IMR-90 (cell line): ENCODE results near the gene RGPD3. TPM values are rescaled to one million over a fixed set of nuclear protein-coding genes. Genes with fewer than 3 reads are reported as not detected.

Source experiments
- ATAC-seq: fragments of 200-7000 bp; cut with Tn5 transposase; 2 replicates; pipeline ENCODE4 v1.9.1; 2020; ENCODE audit warnings: low read depth, mild to moderate bottlenecking, moderate library complexity
- BruUV-seq: library from RNA; stranded (reverse); fragments of 400-500 nt; replicated peaks from 2 replicates; lab custom pipeline; 2021; lab: Mats Ljungman, UMichigan
- CTCF ChIA-PET: fragments of 300-600 bp; formaldehyde crosslinking; extraction: SDS; loops from one replicate; lab custom pipeline; 2021; ENCODE audit warnings: antibody characterized with exemption; lab: Yijun Ruan, JAX
- POLR2A ChIA-PET: fragments of 300-600 bp; sonication (Branson Sonifier 250); formaldehyde crosslinking; loops from one replicate; lab custom pipeline; 2022; ENCODE audit warnings: antibody characterized with exemption; ENCODE audit not compliant: unreplicated experiment; lab: Charles Lee
- DNase-seq: peaks from one replicate; pipeline ENCODE4 v3.0.0; 2013
- H2AFZ ChIP-seq: replicated peaks from 2 replicates; pipeline ENCODE3; 2013; ENCODE audit warnings: low read length, mild to moderate bottlenecking; ENCODE audit not compliant: poor library complexity
- H2AK5ac ChIP-seq: 2 replicates; pipeline ENCODE4 v1.6.1; 2013; ENCODE audit warnings: low read depth, low read length, inconsistent platforms
- H2AK9ac ChIP-seq: replicated peaks from 2 replicates; pipeline ENCODE3; 2013; ENCODE audit warnings: mild to moderate bottlenecking, low read depth, low read length, moderate library complexity; ENCODE audit not compliant: poor library complexity
- H2BK120ac ChIP-seq: 2 replicates; pipeline ENCODE4 v1.6.1; 2013; ENCODE audit warnings: low read depth, low read length, inconsistent platforms
- H2BK15ac ChIP-seq: 3 replicates; pipeline ENCODE4 v1.6.1; 2013; ENCODE audit warnings: low read depth, low read length, inconsistent platforms
- H2BK20ac ChIP-seq: 2 replicates; pipeline ENCODE4 v1.6.1; 2013; ENCODE audit warnings: low read depth, mild to moderate bottlenecking, inconsistent platforms, low read length, moderate library complexity
- H2BK5ac ChIP-seq: 2 replicates; pipeline ENCODE4 v1.6.1; 2013; ENCODE audit warnings: mild to moderate bottlenecking, low read depth, low read length, inconsistent platforms; ENCODE audit not compliant: poor library complexity, severe bottlenecking
- H3K14ac ChIP-seq: replicated peaks from 2 replicates; pipeline ENCODE4 v1.6.1; 2013; ENCODE audit warnings: low read depth, low read length, inconsistent platforms
- H3K18ac ChIP-seq: 2 replicates; pipeline ENCODE4 v1.6.1; 2013; ENCODE audit warnings: low read depth, low read length, control low read depth
- H3K23ac ChIP-seq: 2 replicates; pipeline ENCODE4 v1.6.1; 2013; ENCODE audit warnings: low read depth, low read length, inconsistent platforms
- H3K27ac ChIP-seq: 2 replicates; pipeline ENCODE4 v1.5.1; 2013; ENCODE audit warnings: mild to moderate bottlenecking, control low read depth, low read length; ENCODE audit not compliant: insufficient read depth
- H3K27me3 ChIP-seq: 2 replicates; pipeline ENCODE4 v1.6.1; 2013; ENCODE audit warnings: low read length; ENCODE audit not compliant: control insufficient read depth, insufficient read depth
- H3K36me3 ChIP-seq: 2 replicates; pipeline ENCODE4 v1.6.1; 2013; ENCODE audit warnings: low read length, mixed read lengths; ENCODE audit not compliant: control insufficient read depth, insufficient read depth
- H3K4ac ChIP-seq: 2 replicates; pipeline ENCODE4 v1.6.1; 2013; ENCODE audit warnings: low read depth, low read length, inconsistent platforms
- H3K4me1 ChIP-seq: 2 replicates; pipeline ENCODE4 v1.6.1; 2013; ENCODE audit warnings: low read length, mixed read lengths; ENCODE audit not compliant: control insufficient read depth, insufficient read depth
- H3K4me2 ChIP-seq: 2 replicates; pipeline ENCODE4 v1.6.1; 2013; ENCODE audit warnings: low read depth, mild to moderate bottlenecking, control low read depth, low read length, moderate library complexity
- H3K4me3 ChIP-seq: 2 replicates; pipeline ENCODE4 v1.5.1; 2013; ENCODE audit warnings: low read depth, mild to moderate bottlenecking, control low read depth, low read length, moderate library complexity; ENCODE audit not compliant: insufficient read depth
- H3K56ac ChIP-seq: 2 replicates; pipeline ENCODE4 v1.6.1; 2013; ENCODE audit warnings: low read length, inconsistent platforms; ENCODE audit not compliant: insufficient read depth; ENCODE audit errors: extremely low read depth
- H3K79me1 ChIP-seq, 2 experiments: 2 replicates each; pipeline ENCODE4 v1.6.1; 2013; ENCODE audit warnings: low read length in 2 of 2, inconsistent platforms in 1 of 2, low read depth in 1 of 2
- H3K9ac ChIP-seq: 2 replicates; pipeline ENCODE4 v1.6.1; 2013; ENCODE audit warnings: low read depth, low read length, control low read depth
- H3K9me1 ChIP-seq: 2 replicates; pipeline ENCODE4 v1.6.1; 2013; ENCODE audit warnings: low read length, inconsistent platforms; ENCODE audit not compliant: insufficient read depth
- H3K9me3 ChIP-seq: 2 replicates; pipeline ENCODE4 v1.6.1; 2013; ENCODE audit warnings: low read length; ENCODE audit not compliant: control insufficient read depth, insufficient read depth
- H4K20me1 ChIP-seq: 2 replicates; pipeline ENCODE4 v1.6.1; 2013; ENCODE audit warnings: low read length, inconsistent platforms; ENCODE audit not compliant: insufficient read depth
- H4K5ac ChIP-seq: 2 replicates; pipeline ENCODE4 v1.6.1; 2013; ENCODE audit warnings: mild to moderate bottlenecking, low read depth, low read length, control low read depth
- H4K8ac ChIP-seq, 2 experiments: 2 replicates each; pipeline ENCODE4 v1.6.1; 2013; ENCODE audit warnings: low read depth in 2 of 2, low read length in 2 of 2, control low read depth in 1 of 2, inconsistent platforms in 1 of 2
- H4K91ac ChIP-seq: 2 replicates; pipeline ENCODE4 v1.6.1; 2013; ENCODE audit warnings: low read depth, low read length, inconsistent platforms; ENCODE audit not compliant: insufficient read depth
- BHLHE40 ChIP-seq: fragments of 150-350 bp; IDR thresholded peaks from 2 replicates; pipeline ENCODE4 v1.6.1; 2016; ENCODE audit warnings: mild to moderate bottlenecking, low read depth, low read length
- CEBPB ChIP-seq: IDR thresholded peaks from 2 replicates; pipeline ENCODE4 v1.6.1; 2012; ENCODE audit warnings: low read depth, low read length, improper control_type of control experiment
- CTCF ChIP-seq: conservative IDR thresholded peaks from 2 replicates; pipeline ENCODE4 v1.5.1; 2012; ENCODE audit warnings: mild to moderate bottlenecking, low read depth, low read length, improper control_type of control experiment
- FOS ChIP-seq: fragments of 150-350 bp; IDR thresholded peaks from 2 replicates; pipeline ENCODE4 v1.6.1; 2016; ENCODE audit warnings: low read depth, low read length
- MAFK ChIP-seq: IDR thresholded peaks from 2 replicates; pipeline ENCODE4 v1.6.1; 2012; ENCODE audit warnings: low read depth, low read length, improper control_type of control experiment
- MAZ ChIP-seq: IDR thresholded peaks from 2 replicates; pipeline ENCODE4 v1.6.1; 2012; ENCODE audit warnings: low read depth, mild to moderate bottlenecking, low read length, improper control_type of control experiment, moderate library complexity, borderline replicate concordance
- NFE2L2 ChIP-seq: fragments of 150-350 bp; IDR thresholded peaks from 2 replicates; pipeline ENCODE4 v1.6.1; 2016; ENCODE audit warnings: low read depth, mild to moderate bottlenecking, low read length
- RAD21 ChIP-seq: IDR thresholded peaks from 2 replicates; pipeline ENCODE4 v1.6.1; 2012; ENCODE audit warnings: low read length, improper control_type of control experiment
- RFX5 ChIP-seq: IDR thresholded peaks from 2 replicates; pipeline ENCODE4 v1.8.0; 2012; ENCODE audit warnings: low read depth, mild to moderate bottlenecking, low read length, moderate library complexity
- USF2 ChIP-seq: fragments of 150-350 bp; IDR thresholded peaks from 2 replicates; pipeline ENCODE4 v1.6.1; 2017; ENCODE audit warnings: mild to moderate bottlenecking, antibody characterized with exemption, low read length, low read depth
- WGBS, 2 experiments: methylation state at CpG; one replicate each; pipeline versions ENCODE4 v1.1.5 to v1.1.7; 2013; ENCODE audit warnings: missing lambda C conversion rate in 2 of 2; ENCODE audit not compliant: insufficient read length in 1 of 2; ENCODE audit errors: extremely low coverage in 2 of 2; 5-methylcytosine and 5-hydroxymethylcytosine counted together
- dilution Hi-C: fragments of 300-500 bp; cut with HindIII; formaldehyde crosslinking; loops from one replicate; pipeline ENCODE4 v1.14.3; 2018; ENCODE audit warnings: low sequenced_read_pairs; ENCODE audit not compliant: unreplicated experiment
- in situ Hi-C: fragments of 300-500 bp; cut with MboI; formaldehyde crosslinking; loops from 3 replicates; pipeline ENCODE4 v1.14.3; 2019; ENCODE audit warnings: low sequenced_read_pairs, inconsistent platforms, mixed read lengths
- intact Hi-C: fragments of 100-400 bp; cut with micrococcal nuclease; formaldehyde crosslinking; loops from 2 replicates; pipeline ENCODE4 v1.10.0; 2022
- polyA plus RNA-seq, 3 experiments: library from polyadenylated mRNA; depleted of rRNA; stranded (reverse); fragments of >200 nt; gene quantifications; 2 replicates each; pipeline ENCODE4 v1.2.3, GENCODE V29; 2012; ENCODE audit warnings: low replicate concordance in 1 of 3
- total RNA-seq: library from RNA; depleted of rRNA; stranded (reverse); fragments of >200 nt; gene quantifications from 2 replicates; pipeline ENCODE4 v1.2.3, GENCODE V29; 2012

The RGPD3 gene
- total and polyA plus RNA-seq, 2 of the 4 experiments (the other 2 are of a cell fraction), result 0.07 to 0.18 TPM

- Histone ChIP-seq H3K18ac (no peak overlapping the region), H3K9ac (no peak overlapping the region), H3K4me1 (no peaks in the 10 kb centered on the region), H2AFZ (no peak overlapping the region), H3K4me3 (no peak overlapping the region), H2BK120ac (no peak overlapping the region), H2BK5ac (no peak overlapping the region), H2AK9ac (no peak overlapping the region), H3K4me2 (no peak overlapping the region), H3K23ac (no peak overlapping the region), H4K5ac (no peak overlapping the region), H4K20me1 (no peaks in the 10 kb centered on the region), H3K36me3 (no peaks in the 10 kb centered on the region), H3K27me3 (no peaks in the 10 kb centered on the region), H3K14ac (no peak overlapping the region), H2BK15ac (no peak overlapping the region), H3K79me1 (no peaks in the 10 kb centered on the region), H3K9me3 (no peaks in the 10 kb centered on the region), H4K91ac (no peak overlapping the region), H2BK20ac (no peak overlapping the region), H3K56ac (no peak overlapping the region), H2AK5ac (no peak overlapping the region), H3K27ac (no peak overlapping the region), H4K8ac (no peak overlapping the region), H3K4ac (no peak overlapping the region), H3K9me1 (no peaks in the 10 kb centered on the region)
- TF ChIP-seq CEBPB (no peak), CTCF (no peak), BHLHE40 (no peak), MAFK (no peak), RFX5 (no peak), FOS (no peak), RAD21 (no peak), USF2 (no peak), NFE2L2 (no peak), MAZ (no peak)
- ChIA-PET POLR2A (no interaction called here), CTCF (no interaction called here)
- no TSS peak for BruUV-seq
- DNase-seq, result no peak
- in situ Hi-C loops (no loop called here), dilution Hi-C loops (no loop called here), intact Hi-C loops (no loop called here)
- ATAC-seq, result no peak
- no CpG with 5 or more reads among the region's 6 CpGs for WGBS, 2 experiments
Observed at GRCh38 chr2:106358521-106358920, 109.7 kb downstream of the RGPD3 start.
